ENCODE data around the gene EML4.

The EML4 gene

GRCh38 chr2:42309366-42309765 is 140.2 kb downstream of the EML4 start:
- Histone ChIP-seq H3K9me3 (no peaks in the 10 kb centered on the region), H3K4me1 (ENCODE audit: control insufficient read depth in 1 of 2, insufficient read depth in 1 of 2, low read depth in 1 of 2, low read length in 1 of 2) (peaks cover 2% of the 10 kb centered on the region in 2 experiments), H3K36me3 (peaks cover 40% of the 10 kb centered on the region), H3K27ac (no peak overlapping the region), H3K4me3 (ENCODE audit: low read depth in 1 of 2, low read length in 1 of 2) (no peak overlapping the region), H3K27me3 (no peaks in the 10 kb centered on the region)
- no peak for TF ChIP-seq CTCF (IDR thresholded peaks at IDR 0.05)

- Histone ChIP-seq H3K36me3 (peaks cover 33% of the 10 kb centered on the region), H3K9me3 (no peaks in the 10 kb centered on the region), H3K4me3 (ENCODE audit: low read depth in 1 of 2, low read length in 1 of 2) (no peak overlapping the region), H3K27ac (no peak overlapping the region), H3K4me1 (ENCODE audit: control insufficient read depth in 1 of 2, insufficient read depth in 1 of 2, low read depth in 1 of 2, low read length in 1 of 2) (peaks cover 9% of the 10 kb centered on the region in 2 experiments), H3K27me3 (no peaks in the 10 kb centered on the region)
- no peak for TF ChIP-seq CTCF (IDR thresholded peaks at IDR 0.05)
These were observed 140.9 kb downstream of the EML4 start for GRCh38 chr2:42310007-42310515.

GRCh38 chr2:42312106-42312505 is 143.0 kb downstream of the EML4 start:
- no peak for TF ChIP-seq CTCF (IDR thresholded peaks at IDR 0.05)
- H3K27me3 ChIP-seq: no peaks in the 10 kb centered on the region
- no peak overlapping the region for H3K4me3 ChIP-seq (ENCODE audit: low read depth in 1 of 2, low read length in 1 of 2)
- no peaks in the 10 kb centered on the region for H3K9me3 ChIP-seq
- H3K27ac ChIP-seq: no peak overlapping the region
- H3K4me1 ChIP-seq (ENCODE audit: control insufficient read depth in 1 of 2, insufficient read depth in 1 of 2, low read depth in 1 of 2, low read length in 1 of 2): peaks cover 29 to 30% of the 10 kb centered on the region in 2 experiments
- peaks cover 32% of the 10 kb centered on the region for H3K36me3 ChIP-seq

- Histone ChIP-seq H3K9me3 (no peaks in the 10 kb centered on the region), H3K4me1 (ENCODE audit: control insufficient read depth in 1 of 2, insufficient read depth in 1 of 2, low read depth in 1 of 2, low read length in 1 of 2) (peaks cover 42 to 43% of the 10 kb centered on the region in 2 experiments), H3K36me3 (peaks cover 36% of the 10 kb centered on the region), H3K4me3 (ENCODE audit: low read depth in 1 of 2, low read length in 1 of 2) (no peak overlapping the region), H3K27me3 (no peaks in the 10 kb centered on the region), H3K27ac (peak overlapping the region; percentile 72)
- TF ChIP-seq CTCF (IDR thresholded peaks at IDR 0.05): no peak
These were observed 145.8 kb downstream of the EML4 start for GRCh38 chr2:42314892-42315468.

GRCh38 chr2:42315844-42316470 is 146.8 kb downstream of the EML4 start:
- Histone ChIP-seq H3K9me3 (no peaks in the 10 kb centered on the region), H3K27me3 (no peaks in the 10 kb centered on the region), H3K36me3 (peaks cover 45% of the 10 kb centered on the region), H3K4me3 (ENCODE audit: low read depth in 1 of 2, low read length in 1 of 2) (no peak overlapping the region), H3K27ac (peak overlapping the region; percentile 72), H3K4me1 (ENCODE audit: control insufficient read depth in 1 of 2, insufficient read depth in 1 of 2, low read depth in 1 of 2, low read length in 1 of 2) (peaks cover 42 to 43% of the 10 kb centered on the region in 2 experiments)
- no peak for TF ChIP-seq CTCF (IDR thresholded peaks at IDR 0.05)

All from neutrophil (primary cell).